GM15510 (cell line): ENCODE measurements around the gene F7.

Experiments used
- POLR2A ChIP-seq: IDR thresholded peaks from 3 replicates; pipeline ENCODE4 v1.6.1; 2011; ENCODE audit warnings: borderline replicate concordance; ENCODE audit not compliant: insufficient read length; ENCODE audit errors: extremely low read depth

Gene F7

GRCh38 chr13:113090806-113091205, 14.8 kb upstream of the F7 start:
- TF ChIP-seq POLR2A = no peak

DNA sequence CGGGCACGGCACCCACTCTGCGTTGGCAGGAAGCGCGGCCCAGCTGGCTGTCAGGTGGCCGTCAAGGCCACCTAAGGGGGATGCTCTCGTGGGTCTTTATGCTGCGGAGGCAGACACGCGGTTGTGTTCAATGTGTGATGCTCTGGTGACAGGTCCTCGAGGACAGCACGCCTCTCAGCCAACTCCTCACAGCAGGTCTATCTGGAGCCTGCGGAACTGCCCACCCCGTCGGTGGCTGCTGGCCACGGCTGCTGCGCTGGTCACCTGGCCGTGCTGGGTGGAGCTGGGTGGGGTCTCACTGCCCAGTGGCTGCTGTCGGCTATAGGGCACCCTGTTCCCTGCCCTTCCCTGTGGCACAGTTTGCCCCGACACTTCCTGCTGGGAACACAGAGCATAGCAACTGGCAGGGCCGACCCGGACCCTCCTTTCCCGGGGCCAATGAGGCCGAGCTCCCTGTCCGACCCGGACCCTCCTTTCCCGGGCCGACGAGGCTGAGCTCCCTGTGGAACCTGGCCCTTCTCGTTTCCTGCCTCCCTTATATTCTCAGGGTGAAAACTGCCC, 14.3 kb upstream of the F7 start:
- no peak for TF ChIP-seq POLR2A

DNA sequence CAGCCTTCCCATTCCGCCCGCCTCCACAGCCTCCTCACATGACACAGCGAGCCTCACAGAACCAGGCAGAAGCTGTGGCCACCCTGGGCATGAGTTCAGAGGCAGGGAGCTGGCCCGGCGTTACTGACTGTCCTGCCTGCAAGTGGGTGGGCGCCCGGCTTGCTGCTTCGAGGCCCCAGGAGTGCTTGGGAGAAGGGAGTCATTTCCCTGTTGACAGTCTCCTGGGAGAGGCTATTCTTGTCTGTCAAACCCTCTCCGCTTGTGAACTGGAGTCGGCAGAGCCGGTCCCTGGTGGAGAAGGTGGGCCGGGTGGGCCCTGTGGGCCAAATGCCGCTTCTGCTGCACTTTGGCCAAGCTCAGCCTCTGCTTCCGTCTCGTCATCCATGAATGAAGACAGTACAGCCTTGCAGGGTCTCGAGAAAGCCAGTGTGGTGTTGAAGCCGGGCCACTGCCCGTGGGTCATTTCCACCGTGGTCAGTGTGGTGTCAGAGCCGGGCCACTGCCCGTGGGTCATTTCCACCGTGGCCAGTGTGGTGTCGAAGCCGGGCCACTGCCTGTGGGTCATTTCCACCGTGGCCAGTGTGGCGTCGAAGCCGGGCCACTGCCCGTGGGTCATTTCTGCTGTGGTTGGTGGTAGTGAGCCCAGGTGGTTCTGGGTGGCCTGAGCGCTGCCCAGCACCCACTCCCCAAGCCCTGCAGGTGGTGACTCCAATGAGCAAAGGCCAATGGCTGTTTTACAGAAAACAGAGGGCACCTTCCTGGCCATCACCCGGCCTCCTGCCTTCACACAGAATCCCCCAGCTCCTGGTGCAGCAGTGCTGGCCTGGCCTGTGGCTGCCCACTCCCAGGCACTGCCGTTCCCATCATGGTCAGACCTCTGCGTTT, 13.5 kb upstream of the F7 start:
- TF ChIP-seq POLR2A = no peak

DNA sequence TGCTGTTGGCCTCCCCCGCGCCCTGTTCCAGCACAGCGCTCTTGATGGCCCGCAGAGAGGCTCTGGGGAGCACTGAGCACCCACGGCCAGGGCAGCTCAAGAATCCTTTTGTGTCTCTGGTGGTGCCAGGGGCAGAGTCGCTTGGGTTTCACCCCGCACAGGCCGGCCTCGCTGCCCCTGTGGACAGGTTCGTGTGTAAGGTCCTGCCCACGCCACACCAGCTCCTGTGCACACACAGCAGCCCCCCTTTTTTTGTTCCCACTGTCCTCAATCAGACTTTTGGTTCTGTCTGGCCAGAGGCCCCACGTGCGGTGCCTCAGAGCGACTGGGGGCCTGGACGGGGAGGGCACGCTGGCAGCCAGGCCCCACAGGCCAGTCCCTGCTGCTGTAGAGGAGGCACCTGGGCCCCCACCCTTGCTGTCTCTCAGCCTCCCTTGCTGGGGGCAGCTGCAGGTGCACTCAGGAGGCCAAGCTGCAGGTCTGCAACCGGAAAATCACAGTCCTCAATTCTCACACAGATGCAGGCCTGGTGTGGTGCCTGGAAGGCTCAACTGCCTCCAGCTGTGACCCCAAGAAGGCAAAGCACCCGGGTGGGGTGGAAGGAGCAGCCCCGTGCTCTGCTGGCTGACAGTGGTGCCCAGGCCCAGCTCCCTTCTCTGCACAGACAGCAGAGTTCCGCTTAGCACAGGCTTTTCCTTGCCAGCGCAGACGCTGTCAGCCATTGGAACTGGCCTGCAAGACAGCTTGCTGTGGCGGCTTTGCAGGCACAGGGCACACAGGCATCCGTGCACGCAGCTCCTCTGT, 12.6 kb upstream of the F7 start:
- TF ChIP-seq POLR2A = no peak

- TF ChIP-seq POLR2A = no peak
Measured at GRCh38 chr13:113093580-113094409, 11.8 kb upstream of the F7 start.

DNA sequence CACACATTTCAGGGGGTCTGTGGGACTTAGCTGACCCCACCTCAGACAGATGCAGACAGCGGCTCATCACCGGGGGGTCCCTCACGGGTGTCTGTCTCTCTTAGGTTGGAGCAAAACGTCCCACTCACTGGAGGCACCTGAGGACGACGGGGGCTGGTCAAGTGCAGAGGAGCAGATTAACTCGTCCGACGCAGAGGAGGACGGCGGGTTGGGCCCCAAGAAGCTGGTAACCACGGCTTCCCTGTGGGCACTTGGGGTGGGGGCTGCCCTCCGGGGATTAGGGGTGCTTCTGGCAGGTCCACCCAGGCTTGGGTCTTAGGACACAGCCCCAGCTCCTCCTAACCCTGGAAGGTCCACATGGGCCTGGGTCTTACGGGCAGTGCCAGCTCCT, 11.2 kb upstream of the F7 start:
- no peak for TF ChIP-seq POLR2A

GRCh38 chr13:113095146-113096051, 10.2 kb upstream of the F7 start:
- no peak for TF ChIP-seq POLR2A

GRCh38 chr13:113096052-113096744, 9.4 kb upstream of the F7 start:
- no peak for TF ChIP-seq POLR2A

DNA sequence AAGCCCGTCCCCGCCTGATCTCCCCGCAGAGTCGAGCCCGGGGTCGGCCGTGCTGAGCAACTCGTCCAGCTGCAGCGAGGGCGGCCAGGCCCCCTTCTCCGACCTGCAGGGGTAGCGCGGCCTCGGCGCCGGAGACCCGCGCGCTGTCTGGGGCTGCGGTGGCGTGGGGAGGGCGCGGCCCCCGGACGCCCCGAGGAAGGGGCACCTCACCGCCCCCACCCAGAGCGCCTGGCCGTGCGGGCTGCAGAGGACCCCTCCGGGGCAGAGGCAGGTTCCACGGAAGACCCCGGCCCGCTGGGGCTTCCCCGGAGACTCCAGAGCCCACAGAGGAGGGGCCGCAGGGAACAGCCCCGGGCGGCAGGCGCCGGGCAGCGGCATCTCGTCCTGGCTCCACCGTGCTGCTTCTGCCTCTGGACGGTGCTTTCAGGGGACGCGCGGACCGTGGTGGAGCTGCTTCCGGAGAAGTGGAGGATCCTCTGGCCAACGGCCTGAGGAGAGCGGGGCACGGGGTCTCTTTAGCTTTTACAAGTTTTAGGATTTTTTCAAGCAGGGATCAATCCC, 8.8 kb upstream of the F7 start:
- TF ChIP-seq POLR2A = no peak

GRCh38 chr13:113097651-113098050, 7.9 kb upstream of the F7 start:
- TF ChIP-seq POLR2A = no peak

DNA sequence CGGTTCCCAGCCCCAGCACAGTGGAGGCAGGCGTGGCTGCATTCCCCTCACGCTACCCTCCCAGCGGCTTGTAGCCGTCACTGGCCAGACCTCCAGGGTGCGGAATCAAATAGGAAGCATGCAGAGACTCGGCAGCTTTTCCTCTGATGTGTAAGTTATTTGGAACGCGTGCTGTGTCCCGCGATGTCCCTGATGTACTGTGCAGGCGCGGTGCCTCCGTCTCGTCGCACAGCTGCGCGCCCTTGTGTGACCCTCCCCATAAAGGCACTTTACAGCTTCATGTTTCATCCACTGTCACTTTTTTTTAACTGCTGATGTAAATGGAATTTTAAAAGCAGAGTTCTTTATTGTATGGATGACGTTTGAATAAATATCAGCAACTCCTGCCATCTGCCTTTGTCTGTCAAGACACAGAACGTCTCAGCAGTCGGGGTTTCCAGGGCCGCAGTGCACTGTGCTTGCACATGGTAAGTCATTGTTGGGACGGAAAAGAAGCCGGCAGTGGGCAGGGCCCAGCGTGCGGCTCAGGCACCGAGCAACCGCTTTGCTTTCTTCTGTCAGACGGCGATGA, 7.3 kb upstream of the F7 start:
- no peak for TF ChIP-seq POLR2A

DNA sequence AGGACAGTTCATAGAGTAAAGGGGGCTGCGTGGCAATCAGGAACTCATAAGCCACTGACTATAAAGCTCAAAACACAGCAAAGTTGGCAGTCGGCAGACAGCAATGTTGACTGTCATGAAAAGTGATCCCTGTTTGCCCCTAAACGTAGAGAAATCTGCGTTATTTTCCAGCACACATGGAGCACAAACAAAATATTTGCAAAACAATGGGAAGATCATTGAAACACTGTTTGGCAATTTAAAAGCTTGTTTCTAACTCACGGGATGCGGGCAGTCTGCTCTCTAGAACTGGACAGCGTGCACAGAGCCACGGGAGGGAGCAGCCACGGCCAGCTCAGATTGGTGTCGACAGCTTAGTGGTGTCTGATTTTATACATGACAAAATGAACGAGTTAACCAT, 6.4 kb upstream of the F7 start:
- no peak for TF ChIP-seq POLR2A
